HepG2 (cell line): ENCODE results near the gene ELAC1. TPM values are rescaled to one million over a fixed set of nuclear protein-coding genes. Genes with fewer than 3 reads are reported as not detected.

Source experiments
- ATAC-seq: fragments of 200-7000 bp; cut with Tn5 transposase; 3 replicates; pipeline ENCODE4 v1.9.1; 2020; ENCODE audit warnings: mild to moderate bottlenecking, moderate library complexity
- BruUV-seq: library from RNA; stranded (reverse); fragments of 400-500 nt; replicated peaks from 2 replicates; lab custom pipeline; 2021; lab: Mats Ljungman, UMichigan
- CTCF ChIA-PET: fragments of 300-600 bp; formaldehyde crosslinking; extraction: SDS; loops from one replicate; lab custom pipeline; 2021; ENCODE audit warnings: low total read pairs, inconsistent platforms, low intra/inter-chr PET ratio; lab: Yijun Ruan, JAX
- POLR2A ChIA-PET: fragments of 350-600 bp; sonication (Branson Sonifier 250); formaldehyde crosslinking; loops from one replicate; lab custom pipeline; 2020; ENCODE audit warnings: antibody characterized with exemption, inconsistent platforms; lab: Yijun Ruan, JAX
- DNase-seq: peaks from one replicate; pipeline ENCODE4 v3.0.0-alpha.2; 2015; ENCODE audit warnings: low spot score
- FAIRE-seq: peaks from 3 replicates; lab custom pipeline; 2011; peaks lifted over from hg19 to GRCh38; lab: Jason Lieb, UNC
- H2AFZ ChIP-seq: one replicate; pipeline ENCODE4 v1.6.1; 2011; ENCODE audit warnings: low read length, inconsistent platforms
- H3K27ac ChIP-seq: fragments of 300-600 bp; 3 replicates; pipeline ENCODE4 v1.8.0; 2011; ENCODE audit warnings: mixed run types, mild to moderate bottlenecking, mixed read lengths, low read length, inconsistent platforms; ENCODE audit not compliant: insufficient read depth; ENCODE audit errors: extremely low read length
- H3K27me3 ChIP-seq, 2 experiments: fragments of 200-600 bp in 1 of 2; 2 replicates in 1 of 2; 3 replicates in 1 of 2; pipeline versions ENCODE4 v1.6.0 to v1.8.0; 2011; ENCODE audit warnings: low read length in 2 of 2, mild to moderate bottlenecking in 2 of 2, moderate library complexity in 2 of 2, inconsistent platforms in 1 of 2; ENCODE audit not compliant: insufficient read depth in 2 of 2, control insufficient read depth in 1 of 2
- H3K36me3 ChIP-seq, 2 experiments: fragments of 200-600 bp in 1 of 2; replicated peaks in 1 of 2; 2 replicates in 1 of 2; 3 replicates in 1 of 2; pipeline versions ENCODE4 v1.5.1 to v1.8.0; 2011; ENCODE audit warnings: low read length in 2 of 2, inconsistent platforms in 1 of 2; ENCODE audit not compliant: insufficient read depth in 2 of 2, control insufficient read depth in 1 of 2
- H3K4me1 ChIP-seq: 2 replicates; pipeline ENCODE4 v1.5.1; 2012; ENCODE audit warnings: low read length, inconsistent platforms; ENCODE audit not compliant: insufficient read depth
- H3K4me2 ChIP-seq: 2 replicates; pipeline ENCODE4 v1.6.0; 2011; ENCODE audit warnings: low read depth, low read length, inconsistent platforms
- H3K4me3 ChIP-seq, 3 experiments: fragments of 200-600 bp in 1 of 3; sonication (generic), shearing (Covaris generic) in 1 of 3; replicated peaks in 1 of 3; 2 replicates each; pipeline ENCODE4 v1.5.1; 2011 to 2016; ENCODE audit warnings: low read length in 3 of 3, inconsistent platforms in 2 of 3, low read depth in 2 of 3, mild to moderate bottlenecking in 2 of 3, control low read depth in 1 of 3, mixed read lengths in 1 of 3; ENCODE audit not compliant: insufficient read depth in 1 of 3
- H3K79me2 ChIP-seq: one replicate; pipeline ENCODE4 v1.6.1; 2011; ENCODE audit warnings: low read length, inconsistent platforms; ENCODE audit not compliant: insufficient read depth
- H3K9ac ChIP-seq: 2 replicates; pipeline ENCODE4 v1.6.0; 2011; ENCODE audit warnings: mild to moderate bottlenecking, low read depth, low read length, inconsistent platforms; ENCODE audit not compliant: insufficient read depth
- H3K9me3 ChIP-seq: 2 replicates; pipeline ENCODE4 v1.5.1; 2012; ENCODE audit warnings: mild to moderate bottlenecking, low read length
- H4K20me1 ChIP-seq: 2 replicates; pipeline ENCODE4 v1.6.0; 2011; ENCODE audit warnings: inconsistent platforms, mild to moderate bottlenecking, low read length, moderate library complexity; ENCODE audit not compliant: insufficient read depth
- AHR ChIP-seq: IDR thresholded peaks from 2 replicates; pipeline ENCODE4 v1.6.1; 2018; ENCODE audit warnings: missing genetic modification reagents, missing compliant biosample characterization
- ARNT2 ChIP-seq: sonication (generic); formaldehyde crosslinking; IDR thresholded peaks from 2 replicates; pipeline ENCODE4 v1.8.0; 2022; ENCODE audit warnings: mild to moderate bottlenecking, low read depth, missing genetic modification reagents, moderate library complexity
- EZH2 ChIP-seq: conservative IDR thresholded peaks from 2 replicates; pipeline ENCODE4 v1.6.1; 2012; ENCODE audit warnings: mild to moderate bottlenecking, low read depth, low read length, moderate library complexity
- FOSL1 ChIP-seq: sonication (generic); formaldehyde crosslinking; IDR thresholded peaks from 2 replicates; pipeline ENCODE4 v1.9.0; 2021; ENCODE audit warnings: missing genetic modification reagents, borderline replicate concordance
- FOXK2 ChIP-seq: fragments of 450-650 bp; IDR thresholded peaks from 2 replicates; pipeline ENCODE4 v1.6.1; 2016
- ZNF180 ChIP-seq: sonication (generic); formaldehyde crosslinking; IDR thresholded peaks from 2 replicates; pipeline ENCODE4 v1.4.0; 2020; ENCODE audit warnings: low read depth, missing genetic modification reagents, borderline replicate concordance
- ZNF335 ChIP-seq: sonication (generic); formaldehyde crosslinking; IDR thresholded peaks from 2 replicates; pipeline ENCODE4 v1.4.0; 2020; ENCODE audit warnings: missing genetic modification reagents
- ZNF784 ChIP-seq: sonication (generic); formaldehyde crosslinking; IDR thresholded peaks from 2 replicates; pipeline ENCODE4 v1.5.1; 2020; ENCODE audit warnings: missing genetic modification reagents, mild to moderate bottlenecking, borderline replicate concordance
- WGBS: methylation state at CpG from one replicate; pipeline ENCODE4 v1.1.6; 2017; ENCODE audit warnings: low lambda C conversion rate; 5-methylcytosine and 5-hydroxymethylcytosine counted together
- in situ Hi-C: cut with HindIII; loops from 2 replicates; pipeline ENCODE4 v1.10.0; 2017; ENCODE audit warnings: low pct_unique_long_range_greater_than_20kb; ENCODE audit not compliant: extremely low pct_ligation_motif_present
- intact Hi-C: fragments of 100-400 bp; cut with micrococcal nuclease; formaldehyde crosslinking; loops from one replicate; pipeline ENCODE4 v1.10.0; 2022; ENCODE audit not compliant: unreplicated experiment
- polyA plus RNA-seq, 8 experiments: library from polyadenylated mRNA; depleted of rRNA in 3 of 8; stranded (reverse) in 7 of 8; unstranded in 1 of 8; fragments of >200 nt; fragmentation: Illumina TruSeq in 4 of 8; extraction: Trizol in 4 of 8; gene quantifications; 2 replicates each; pipeline versions ENCODE4 v1.2.1 to v1.2.3, GENCODE V29; 2011 to 2016; ENCODE audit warnings: low read depth in 4 of 8, missing spikeins in 1 of 8, mixed read lengths in 1 of 8; ENCODE audit not compliant: insufficient read depth in 1 of 8
- total RNA-seq, 5 experiments: library from RNA; depleted of rRNA; stranded (reverse); fragments of >200 nt; fragmentation: Illumina TruSeq; extraction: Trizol; gene quantifications; 2 replicates each; pipeline ENCODE4 v1.2.3, GENCODE V29; 2016; ENCODE audit warnings: low read depth in 1 of 5
- TF ChIP-seq, protein P1 (sequence below): sonication (generic); formaldehyde crosslinking; conservative IDR thresholded peaks from 2 replicates; pipeline ENCODE4 v1.4.0; 2020; ENCODE audit warnings: missing genetic modification reagents

ELAC1 gene
- total and polyA plus RNA-seq, 2 of the 13 experiments (the other 11 are each of a cell fraction or from before 2014, with no cell fraction given), result 1.9 to 3.6 TPM

- Histone ChIP-seq H3K4me2 (no peak overlapping the region), H3K9ac (no peak overlapping the region), H4K20me1 (no peaks in the 10 kb centered on the region), H3K4me1 (no peaks in the 10 kb centered on the region), H3K27me3 (no peaks in the 10 kb centered on the region), H3K36me3 (no peaks in the 10 kb centered on the region), H3K4me3 (no peak overlapping the region), H3K79me2 (no peaks in the 10 kb centered on the region), H3K9me3 (no peaks in the 10 kb centered on the region), H3K27ac (no peak overlapping the region), H2AFZ (no peak overlapping the region)
- DNase-seq, result no peak
- in situ Hi-C loops, result no loop called here
- intact Hi-C loops, result no loop called here
- TF ChIP-seq ARNT2 (no peak), FOSL1 (CRISPR knock-in tag) (no peak), AHR (CRISPR knock-in tag) (no peak), FOXK2 (no peak), ZNF335 (CRISPR knock-in tag) (no peak), EZH2 (no peak), ZNF784 (no peak), ZNF180 (CRISPR knock-in tag) (no peak)
- TF ChIP-seq, protein P1, sequence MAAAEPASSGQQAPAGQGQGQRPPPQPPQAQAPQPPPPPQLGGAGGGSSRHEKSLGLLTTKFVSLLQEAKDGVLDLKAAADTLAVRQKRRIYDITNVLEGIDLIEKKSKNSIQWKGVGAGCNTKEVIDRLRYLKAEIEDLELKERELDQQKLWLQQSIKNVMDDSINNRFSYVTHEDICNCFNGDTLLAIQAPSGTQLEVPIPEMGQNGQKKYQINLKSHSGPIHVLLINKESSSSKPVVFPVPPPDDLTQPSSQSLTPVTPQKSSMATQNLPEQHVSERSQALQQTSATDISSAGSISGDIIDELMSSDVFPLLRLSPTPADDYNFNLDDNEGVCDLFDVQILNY, result no peak
- POLR2A ChIA-PET, result interaction anchor here (0.6 kb wide), 1 partner anchor 21 kb away, joined by 4 read pairs; no protein-coding TSS in a partner anchor
- BruUV-seq, result no TSS peak
- 61% methylated on average over 7 of the region's 8 CpGs for WGBS
- CTCF ChIA-PET, result no interaction called here
- FAIRE-seq, result no peak
- peak; percentile 51 for ATAC-seq
Measured at GRCh38 chr18:51017140-51017879, 49.5 kb downstream of the ELAC1 start.
